HG02943 (cell line): Measurements from ENCODE around the gene ATAD3A.

Experiments
- ATAC-seq: cut with Tn5 transposase; IDR thresholded peaks from one replicate; pipeline ENCODE4 v1.9.1; 2021; ENCODE audit warnings: mild to moderate bottlenecking, low read depth, moderate library complexity; ENCODE audit not compliant: unreplicated experiment

The ATAD3A gene

DNA sequence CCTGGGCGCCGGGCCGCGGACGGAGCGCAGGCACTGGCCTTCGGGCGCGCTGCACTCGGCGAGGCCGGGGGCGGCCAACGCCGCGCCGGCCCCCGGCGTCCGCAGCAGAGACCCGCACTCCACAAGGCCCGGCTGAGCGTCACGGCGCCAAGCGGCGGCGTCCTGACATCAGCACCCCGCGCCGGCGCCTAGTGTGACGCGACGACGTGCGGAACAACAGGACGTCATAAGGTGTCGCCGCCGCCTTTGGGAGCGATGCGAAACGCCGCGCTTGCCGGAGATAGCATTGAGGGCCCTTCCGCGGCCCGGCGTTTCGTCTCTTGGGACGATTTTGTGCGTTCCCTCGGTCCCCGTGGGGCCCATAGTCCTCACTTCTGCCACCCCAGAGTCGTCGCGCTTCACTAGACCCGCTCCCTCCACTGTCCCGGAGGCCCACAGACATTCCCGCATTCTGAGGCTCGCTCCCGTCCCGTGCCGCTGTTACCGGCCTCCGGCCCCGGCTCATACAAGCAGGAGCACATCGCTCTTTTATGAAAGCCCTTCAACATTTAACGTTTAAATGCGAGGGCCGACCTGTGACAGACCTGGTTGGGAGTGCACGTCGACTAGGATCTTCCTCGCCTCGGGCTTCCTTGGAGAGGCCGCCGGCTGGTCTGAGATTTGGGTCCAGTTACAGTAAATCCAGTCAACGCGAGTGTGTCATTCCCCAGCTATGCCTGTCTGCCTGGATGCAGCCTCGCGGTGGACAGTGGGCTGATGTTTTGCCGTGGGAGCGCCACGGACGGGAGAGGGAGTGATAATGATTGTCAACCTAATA lies 63.0 kb downstream of the ATAD3A start, which contains the start of gene SSU72:
SSU72 (minus strand) TSS at position 143 of the 817 bp plus-strand sequence. CDS start 306 bp downstream, outside the sequence.
- ATAC-seq: peak; percentile 69

- no peak for ATAC-seq
These were observed 65.5 kb downstream of the ATAD3A start for GRCh38 chr1:1577367-1578011.

DNA sequence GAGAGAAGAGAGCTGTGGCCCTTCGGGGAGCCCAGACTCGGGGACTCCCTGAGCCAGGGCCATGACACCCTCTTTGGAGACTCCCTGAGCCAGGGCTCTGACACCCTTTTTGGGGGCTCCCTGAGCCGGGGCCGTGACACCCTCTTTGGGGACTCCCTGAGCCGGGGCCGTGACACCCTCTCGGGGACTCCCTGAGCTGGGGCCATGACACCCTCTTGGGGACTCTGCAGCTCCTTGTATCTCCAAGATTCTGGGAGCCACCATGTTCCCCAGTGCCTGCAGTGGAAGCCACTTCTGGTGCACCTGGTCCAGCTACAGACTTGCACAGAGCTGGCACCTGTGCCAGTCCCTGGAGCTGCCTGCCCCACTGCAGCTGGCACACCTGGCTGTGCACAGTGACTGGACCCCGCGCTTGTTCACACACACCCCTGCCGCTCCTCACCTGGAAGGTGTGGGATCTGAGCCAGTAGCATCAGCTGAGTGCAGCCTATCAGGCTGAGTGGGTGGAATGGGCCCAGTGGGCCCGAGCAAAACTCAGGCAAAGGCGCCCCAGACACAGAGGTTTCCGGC lies 66.5 kb downstream of the ATAD3A start:
- ATAC-seq: no peak

GRCh38 chr1:1582585-1583346 lies 70.8 kb downstream of the ATAD3A start:
- ATAC-seq: no peak

- no peak for ATAC-seq
These were observed 71.5 kb downstream of the ATAD3A start for GRCh38 chr1:1583347-1584010.
